ENCODE data around the gene EZR.

EZR gene

DNA sequence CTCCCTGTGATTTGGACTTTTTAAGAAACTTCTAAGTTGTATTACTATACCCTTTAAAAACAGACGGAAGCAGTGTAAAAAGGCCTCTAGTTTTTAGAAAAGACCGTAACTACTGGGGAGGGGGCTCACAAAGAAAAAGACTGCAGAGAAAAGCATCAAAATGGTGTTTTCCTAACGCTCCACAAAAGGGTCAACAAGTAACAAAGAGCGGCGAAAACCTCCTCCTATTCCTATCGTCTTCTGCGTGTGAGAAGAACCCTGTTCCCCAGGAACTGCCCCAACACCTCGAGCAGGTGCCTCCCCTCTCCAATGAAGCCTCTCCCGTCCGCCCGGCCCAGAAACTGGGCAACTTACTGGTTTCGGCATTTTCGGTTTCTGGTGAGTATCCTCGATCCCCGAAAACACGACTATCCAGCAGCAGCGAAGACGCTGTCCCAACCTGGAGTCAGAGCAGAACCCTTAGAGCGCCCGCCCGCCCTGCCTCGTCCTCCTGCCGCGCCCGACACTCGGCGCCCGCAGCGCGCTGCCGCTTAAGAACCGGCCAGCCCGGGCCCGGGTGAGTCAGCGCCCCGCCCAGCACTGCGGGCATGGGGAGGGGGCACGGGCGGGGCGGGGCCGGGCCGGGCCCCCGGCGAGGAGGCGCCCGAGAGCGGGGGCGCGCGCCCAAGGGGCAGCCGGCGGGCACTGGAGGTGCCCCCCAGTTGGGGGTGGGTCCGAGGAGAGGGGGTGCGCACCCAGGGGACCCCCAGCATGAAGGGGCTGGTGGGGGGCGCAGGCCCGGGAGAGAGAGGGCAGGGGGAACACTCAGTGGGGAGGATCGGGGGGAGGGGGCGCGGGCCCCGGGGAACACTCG is 1.2 kb downstream of the EZR start:
- DNase-seq (ENCODE audit: low read depth), result peak; percentile 66

DNA sequence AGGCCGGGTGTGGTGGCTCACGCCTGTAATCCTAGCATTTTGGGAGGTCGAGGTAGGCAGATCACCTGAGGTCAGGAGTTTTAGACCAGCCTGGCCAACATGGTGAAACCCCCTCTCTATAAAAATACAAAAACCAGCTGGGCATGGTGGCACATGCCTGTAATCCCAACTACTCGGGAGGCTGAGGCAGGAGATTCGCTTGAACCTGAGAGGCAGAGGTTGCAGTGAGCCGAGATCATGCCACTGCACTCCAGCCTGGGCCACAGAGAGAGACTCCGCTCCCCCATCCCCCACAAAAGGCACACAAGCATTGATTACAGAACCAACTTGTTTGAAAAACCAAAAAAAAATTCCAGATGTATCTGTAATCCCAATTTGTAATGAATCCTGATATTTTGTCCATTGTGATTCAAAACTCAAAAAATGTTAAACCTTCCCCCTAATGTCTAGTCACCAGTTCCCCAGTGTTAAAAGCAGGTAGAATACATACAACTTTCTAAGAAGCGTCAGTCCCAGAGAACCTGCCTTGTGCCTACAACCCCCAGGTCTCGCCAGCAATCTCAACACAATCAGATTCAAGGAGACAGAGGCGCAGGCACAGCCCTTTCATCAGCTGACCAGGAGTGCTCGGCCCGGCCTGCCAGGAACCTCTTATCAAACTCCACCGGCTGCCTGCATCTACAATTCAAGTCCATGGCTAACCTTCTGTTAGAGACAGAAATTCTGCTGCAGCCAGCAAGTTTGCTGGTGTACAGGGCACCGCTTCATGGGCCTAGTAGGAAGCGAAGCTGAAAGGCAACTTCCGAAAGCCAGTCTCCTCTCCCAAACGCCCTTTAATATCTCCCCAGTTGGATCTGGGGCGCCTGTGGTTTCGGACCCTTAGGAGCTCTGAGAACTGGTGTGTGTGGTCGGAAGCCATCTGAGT is 2.1 kb downstream of the EZR start:
- no peak for DNase-seq (ENCODE audit: low read depth)

DNA sequence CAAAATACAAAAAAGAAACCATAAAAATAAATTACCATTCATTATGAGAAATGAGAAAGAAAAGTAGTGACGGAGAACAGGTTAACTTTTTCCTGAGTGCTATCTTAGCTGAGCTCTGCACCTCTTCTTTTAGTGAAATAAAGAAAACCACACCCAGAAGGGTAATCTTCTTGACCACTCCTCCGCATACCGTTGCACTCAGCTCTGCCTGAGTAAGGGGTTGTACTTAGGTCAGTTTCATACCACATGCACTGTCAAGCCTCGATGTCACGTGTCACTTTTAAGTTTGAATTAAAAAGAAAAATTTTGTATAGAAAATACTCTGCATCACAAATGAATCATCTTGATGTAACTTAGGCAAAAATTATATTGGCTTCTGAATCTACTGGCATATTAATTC is 2.8 kb downstream of the EZR start:
- no peak for DNase-seq (ENCODE audit: low read depth)

DNA sequence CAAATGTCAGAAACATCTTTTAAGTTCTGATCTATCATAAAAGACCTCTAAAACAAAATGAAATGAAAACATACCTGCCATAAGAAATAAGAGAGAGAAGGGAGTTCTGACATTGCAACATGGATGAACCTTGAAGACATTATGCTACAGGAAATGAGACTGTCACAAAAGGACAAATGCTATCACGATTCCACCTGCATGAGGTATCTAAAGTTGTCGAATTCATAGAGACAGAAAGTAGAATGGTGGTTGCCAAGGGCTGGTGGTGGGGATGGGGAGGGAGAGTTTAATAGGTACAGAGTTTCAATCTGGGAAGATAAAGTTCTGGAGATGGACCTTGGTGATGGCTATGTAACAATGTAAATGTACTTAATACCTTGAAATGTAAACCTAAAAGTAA is 3.3 kb downstream of the EZR start:
- no peak for DNase-seq (ENCODE audit: low read depth)

DNA sequence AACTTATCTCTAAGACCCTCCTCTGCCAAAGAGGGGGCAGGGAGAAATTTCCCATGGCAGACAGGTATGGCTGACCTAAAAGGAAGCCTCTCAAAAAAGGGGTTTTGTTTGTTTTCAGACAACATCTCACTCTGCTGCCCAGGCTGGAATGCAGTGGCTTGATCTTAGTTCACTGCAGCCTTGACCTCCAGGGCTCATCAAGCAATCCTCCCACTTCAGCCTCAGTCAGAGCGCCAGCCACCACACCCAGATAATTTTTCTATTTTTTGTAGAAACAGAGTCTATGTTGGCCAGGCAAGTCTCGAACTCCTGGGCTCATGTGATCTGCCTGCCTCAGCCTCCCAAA is 3.8 kb downstream of the EZR start:
- DNase-seq (ENCODE audit: low read depth), result no peak

DNA sequence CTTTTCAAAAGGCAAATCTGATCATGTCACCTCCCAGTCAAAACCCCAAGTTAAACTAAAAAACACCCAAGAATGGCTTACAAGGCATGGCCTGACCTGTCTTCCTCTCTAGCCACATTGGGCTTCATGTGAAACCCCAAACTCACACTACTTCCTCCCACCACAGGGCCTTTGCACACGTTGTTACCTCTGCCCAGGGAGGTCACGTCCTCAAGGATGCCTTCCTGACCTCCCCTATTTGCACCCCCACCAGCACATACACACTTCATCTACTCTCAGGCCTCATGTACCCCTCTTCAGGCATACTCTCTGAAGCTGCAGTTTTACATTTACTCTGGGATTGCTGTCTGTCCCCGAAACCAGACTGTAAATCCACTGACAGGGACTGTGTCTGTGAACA is 6.1 kb downstream of the EZR start:
- DNase-seq (ENCODE audit: low read depth), result no peak

DNA sequence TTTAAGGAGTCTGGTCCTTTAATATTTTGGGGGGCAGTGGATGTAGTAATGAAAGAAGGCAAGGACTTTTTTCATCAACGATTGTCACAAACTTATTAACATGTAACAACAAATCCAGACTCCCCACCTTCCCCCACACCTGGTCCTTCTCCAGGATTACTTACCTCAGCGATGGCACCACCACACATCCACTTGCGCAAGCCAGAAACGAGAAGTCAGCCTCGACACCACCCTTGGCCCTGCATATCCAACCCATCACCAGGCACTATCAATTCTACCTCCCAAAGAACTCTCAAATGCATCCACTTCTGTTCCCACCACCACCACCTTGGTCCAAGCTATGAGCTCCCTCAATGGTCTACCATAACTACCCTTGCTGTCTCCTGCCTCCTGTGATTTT is 6.6 kb downstream of the EZR start:
- no peak for DNase-seq (ENCODE audit: low read depth)

DNA sequence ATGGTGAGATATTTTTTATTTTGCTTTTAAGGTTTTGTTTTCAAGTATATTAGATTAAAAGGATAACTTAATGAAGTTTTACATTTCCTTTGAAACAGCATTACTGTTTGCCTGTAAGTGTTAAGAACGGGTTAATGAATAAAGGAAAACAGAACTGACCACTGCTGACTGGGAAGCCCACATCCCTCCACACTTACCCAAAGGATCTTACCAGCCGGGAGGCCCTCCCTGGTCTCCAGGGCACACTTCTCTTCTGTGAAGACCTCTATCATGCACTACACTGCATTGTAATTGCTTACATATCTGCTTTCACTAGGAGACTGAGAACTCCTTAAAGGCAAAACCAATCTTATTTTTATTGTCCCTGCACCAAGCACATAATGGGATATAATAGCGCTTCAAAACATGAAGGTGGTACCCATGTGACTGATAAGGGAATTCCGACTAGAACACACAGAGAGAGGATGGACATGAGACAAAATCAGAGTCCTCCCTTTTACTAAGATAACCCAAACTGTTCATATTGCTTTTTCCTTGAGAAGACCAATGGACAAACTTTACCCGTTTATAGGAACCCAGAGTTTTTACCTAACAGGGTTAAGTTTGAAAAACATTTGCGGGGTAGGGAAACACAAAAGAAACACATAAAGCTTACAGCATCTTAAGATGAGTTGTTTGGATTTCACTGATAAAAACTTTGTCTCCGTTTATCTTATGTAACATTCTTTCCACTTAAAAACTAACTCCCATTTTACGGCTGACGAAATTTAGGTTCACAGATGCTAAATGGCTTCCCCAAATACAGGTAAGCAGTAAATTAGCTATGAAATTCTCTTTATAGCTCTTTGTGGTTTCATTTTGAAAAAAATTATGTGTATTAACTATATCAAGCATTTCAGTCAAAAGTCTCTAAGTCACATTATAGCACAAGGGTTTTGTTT is 8.7 kb downstream of the EZR start:
- DNase-seq (ENCODE audit: low read depth), result no peak

DNA sequence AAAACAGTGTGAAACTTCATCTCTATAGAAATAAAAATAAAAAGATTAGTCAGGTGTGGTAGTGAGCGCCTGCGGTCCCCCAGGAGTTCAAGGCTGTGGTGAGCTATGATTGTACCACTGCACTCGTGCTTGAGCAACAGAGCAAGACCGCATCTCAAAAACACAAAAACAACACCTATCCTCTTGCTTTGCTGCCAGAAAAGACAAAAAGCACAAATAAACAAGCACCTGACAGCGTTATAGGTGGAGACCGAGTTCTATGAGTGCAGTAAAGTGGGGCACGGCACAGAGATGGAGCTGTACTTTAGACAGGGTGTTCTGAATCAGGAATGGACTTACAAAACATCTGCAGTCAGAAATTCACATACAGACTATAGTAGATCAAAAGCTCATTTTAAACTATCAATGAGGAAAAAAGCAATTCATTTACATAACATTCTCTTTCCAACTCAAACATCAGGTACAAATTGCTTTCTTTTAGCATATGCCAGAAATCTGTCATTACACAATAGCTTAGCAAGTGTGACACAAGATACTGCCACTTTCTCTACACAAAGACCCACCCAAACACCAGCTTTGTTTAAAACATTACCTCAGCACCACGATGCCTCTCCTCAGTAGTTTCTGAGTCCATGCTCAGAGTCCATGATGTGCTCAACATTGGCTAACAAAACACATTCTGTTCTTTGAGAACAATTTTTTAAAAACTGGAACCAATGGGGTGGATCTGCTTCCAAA is 10.1 kb downstream of the EZR start:
- no peak for DNase-seq (ENCODE audit: low read depth)

DNA sequence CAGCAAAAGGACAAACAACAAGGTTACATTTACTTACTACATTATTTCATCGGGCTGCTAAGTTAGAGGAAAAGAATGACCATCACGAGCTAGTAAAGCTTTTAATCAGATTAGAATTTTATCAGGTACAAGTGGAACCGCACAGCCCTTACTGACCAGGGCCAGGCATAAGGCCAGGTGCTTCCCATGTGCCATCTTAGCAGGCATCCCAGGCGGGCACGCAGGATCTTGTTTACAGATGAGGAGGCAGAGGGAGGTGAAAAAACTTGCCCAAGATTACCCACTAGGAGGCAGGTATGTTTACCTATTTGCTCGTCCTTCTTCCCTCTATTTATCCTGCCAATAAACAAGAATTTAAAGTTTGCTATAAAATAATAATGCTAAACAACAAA is 10.7 kb downstream of the EZR start:
- no peak for DNase-seq (ENCODE audit: low read depth)

DNA sequence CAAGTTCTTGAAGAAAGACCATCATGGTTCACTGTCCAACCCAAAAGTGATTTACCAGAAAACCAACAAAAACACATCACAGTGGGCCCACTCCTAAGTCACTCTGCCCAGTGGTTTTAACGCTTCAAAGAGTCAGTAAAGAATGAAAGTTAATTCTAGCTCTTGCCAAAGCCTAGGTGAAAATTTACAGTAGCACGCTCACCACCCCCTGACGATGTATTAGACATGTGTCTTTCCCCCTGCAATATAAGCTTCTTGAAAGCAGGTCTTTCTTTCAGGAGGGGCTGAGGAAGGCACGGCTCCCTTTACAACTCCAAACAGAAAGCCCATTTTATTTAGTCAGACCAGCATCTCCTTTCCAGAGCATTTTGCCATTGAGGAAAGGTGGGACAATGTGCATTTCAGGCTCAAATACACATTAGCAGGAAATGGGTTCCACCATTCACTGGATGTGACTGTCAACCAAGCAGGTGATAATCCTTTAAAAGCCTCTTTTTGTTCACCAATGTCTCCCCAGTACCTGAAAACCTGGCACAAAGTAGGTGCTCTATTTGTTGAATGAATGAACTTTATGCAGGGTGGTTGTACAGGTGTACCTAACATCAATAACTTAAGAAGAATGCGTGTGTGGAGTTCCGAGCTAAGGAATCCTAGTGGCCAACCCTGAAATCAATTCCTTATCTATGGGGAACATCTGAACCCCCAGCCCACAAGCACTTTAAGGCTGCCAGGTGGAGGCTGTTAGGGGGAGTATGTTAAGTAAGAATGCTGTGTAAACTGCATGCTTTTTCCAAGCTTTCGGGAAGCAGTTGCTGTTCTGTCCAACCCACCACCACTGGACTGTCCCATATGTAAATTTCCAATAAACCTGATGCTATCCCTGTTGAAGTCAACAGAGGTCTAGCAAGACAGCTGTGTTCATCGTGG is 11.4 kb downstream of the EZR start:
- DNase-seq (ENCODE audit: low read depth), result no peak

DNA sequence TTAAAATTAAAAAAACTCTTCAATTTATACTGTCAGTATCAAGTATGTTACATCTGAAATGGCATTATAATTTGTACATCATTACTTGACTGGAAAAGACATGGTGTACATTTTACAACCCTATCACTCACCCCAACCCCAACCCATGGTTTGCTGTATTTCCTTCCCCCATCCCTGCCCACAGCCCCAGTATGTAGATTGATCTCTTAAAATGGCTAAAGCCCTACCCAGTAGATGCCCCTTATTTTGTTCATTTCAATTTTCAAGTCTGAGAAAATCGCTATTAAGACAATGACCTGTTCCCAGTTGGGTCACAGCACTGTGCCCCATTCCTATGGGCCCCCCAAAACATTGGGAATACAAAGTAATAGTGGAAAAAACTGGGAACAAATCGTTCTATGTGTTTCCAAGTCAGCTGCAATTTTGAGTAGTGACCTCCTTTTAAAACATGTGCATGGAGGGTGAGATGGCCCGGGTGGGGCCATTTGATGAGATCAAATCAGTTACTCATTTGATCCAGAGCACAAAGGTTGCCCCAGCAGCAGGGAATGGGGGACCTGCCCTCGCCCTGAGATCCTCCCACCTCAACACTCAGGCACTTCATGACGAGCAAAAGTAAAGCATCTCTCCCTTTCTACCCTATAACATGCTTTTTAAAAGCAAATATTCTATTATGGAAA is 13.3 kb downstream of the EZR start:
- DNase-seq (ENCODE audit: low read depth), result no peak

DNA sequence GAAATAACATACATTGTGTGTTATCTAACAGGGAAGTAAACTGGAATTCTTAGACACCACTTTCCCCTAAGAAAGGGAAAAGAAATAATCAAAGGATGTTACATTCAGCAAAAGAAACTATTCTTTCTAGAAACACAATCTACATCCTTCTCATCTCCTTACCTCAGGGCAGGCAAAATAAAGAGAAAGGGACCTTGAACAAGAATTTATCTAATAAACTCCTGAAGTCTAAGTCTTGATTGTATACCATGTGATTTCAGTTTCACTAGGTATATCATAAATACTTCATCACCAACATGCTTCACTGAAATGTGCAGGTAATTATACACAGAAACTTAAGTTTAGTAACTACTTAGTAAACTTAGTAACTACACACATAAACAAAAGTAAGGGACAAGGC is 15.0 kb downstream of the EZR start:
- DNase-seq (ENCODE audit: low read depth), result no peak

DNA sequence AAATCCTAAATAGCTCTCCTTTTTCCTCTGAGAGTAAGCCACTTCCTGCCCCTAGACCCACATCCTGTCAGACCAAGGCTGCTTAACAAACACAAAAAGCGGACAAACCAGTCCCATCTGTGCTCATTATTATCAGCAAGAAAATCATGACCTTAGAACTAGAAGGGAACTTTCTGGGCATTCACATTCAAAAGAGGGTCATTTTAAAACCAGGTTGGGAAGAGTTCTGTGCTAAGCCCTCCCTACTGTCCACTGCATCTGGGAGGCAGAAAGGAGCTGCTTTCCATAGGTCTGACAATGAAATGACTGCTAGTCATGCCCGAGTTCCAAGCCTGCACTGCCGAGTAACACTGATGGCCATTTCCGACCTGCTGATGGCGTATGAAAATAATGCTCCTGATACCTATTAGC is 15.4 kb downstream of the EZR start:
- no peak for DNase-seq (ENCODE audit: low read depth)

DNA sequence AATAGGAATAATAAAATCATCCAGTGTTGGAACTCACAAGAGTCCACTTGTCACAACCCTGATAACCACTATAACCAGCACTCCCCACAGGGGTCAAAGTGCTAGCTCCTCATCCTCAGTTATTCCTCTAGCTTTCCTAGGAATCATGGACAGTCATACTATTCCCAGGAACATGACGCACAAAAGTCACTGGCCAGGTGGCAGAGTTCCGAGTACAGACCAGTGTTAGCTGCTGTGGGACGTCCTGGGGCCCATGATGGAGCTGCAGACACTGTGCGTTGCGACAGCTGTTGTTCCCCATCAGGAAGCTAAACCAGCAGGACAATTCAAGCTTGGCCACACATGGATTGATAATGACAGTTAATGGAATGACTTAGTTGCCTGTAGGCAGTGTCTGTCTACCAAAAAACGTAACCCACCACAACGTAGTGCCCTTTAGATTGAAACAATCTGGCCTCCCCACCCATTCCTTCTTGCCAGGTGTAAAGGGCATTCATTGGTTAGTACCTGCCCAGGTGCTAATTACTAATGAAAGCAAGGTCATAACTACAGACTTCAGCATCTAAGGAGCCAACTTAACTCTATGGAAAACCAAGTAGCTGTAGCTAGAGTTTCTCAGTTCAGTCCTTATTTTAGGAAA is 17.4 kb downstream of the EZR start:
- DNase-seq (ENCODE audit: low read depth), result no peak

DNA sequence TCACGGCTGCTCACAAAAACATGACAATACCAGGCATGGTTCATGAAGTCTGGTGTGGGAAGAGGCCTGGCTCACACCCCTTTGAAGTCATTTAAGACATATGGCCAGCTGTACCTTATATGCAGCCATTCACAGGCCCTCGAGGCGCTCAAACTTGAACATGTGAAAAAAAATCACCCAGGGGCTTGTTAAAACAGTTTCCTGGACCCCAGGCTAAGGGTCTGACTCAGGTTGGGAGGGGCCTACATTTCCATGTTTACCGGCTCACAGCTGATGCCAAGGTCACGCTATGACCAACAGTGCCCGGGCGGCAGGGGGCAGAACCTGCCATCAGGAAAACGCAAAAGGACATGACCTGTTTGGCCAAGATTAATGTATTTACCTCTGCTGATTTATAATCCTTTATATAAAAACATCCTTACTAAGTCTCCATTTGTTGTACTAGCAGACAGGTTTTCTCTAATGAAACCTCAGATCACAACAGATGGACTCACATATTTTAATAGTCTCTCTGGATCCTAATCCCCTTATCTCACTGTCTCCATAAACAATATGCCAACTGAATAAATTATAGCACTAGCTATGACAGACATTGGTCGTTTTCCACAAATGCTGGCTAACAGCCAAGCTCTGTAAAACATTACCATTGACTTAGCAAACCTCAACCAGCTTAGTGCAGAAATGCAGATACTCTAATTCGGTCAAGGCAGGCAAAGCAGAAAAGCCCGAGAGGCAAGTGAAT is 19.9 kb downstream of the EZR start:
- no peak for DNase-seq (ENCODE audit: low read depth)

DNA sequence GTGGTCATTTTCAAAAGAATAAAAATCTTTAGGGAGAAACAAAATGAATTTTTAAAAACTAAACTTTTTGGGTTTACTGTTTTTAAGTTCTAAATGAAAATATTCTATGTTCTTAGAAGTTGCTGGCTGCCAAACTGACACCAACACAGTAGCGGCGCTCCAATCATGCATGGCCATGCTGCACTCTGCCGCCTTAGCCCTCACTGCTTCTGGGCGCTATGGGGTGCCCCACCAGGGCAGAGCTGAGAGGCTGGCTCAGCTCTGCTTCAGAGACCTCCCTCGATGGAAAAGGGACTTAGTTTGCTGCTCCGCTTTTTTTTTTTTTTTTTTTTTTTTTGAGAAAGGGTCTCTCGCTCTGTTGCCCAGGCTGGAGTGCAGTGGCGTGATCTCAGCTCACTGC is 20.9 kb downstream of the EZR start:
- no peak for DNase-seq (ENCODE audit: low read depth)

All from stimulated activated CD8-positive, alpha-beta memory T cell treated with anti-CD3 and anti-CD28 coated beads, Interleukin-4, amount 100 ng/mL, for 24 hours (primary cell).